Sigmoid colon (tissue), 7 donors: ENCODE results near the gene MED13L. TPM values are rescaled to one million over a fixed set of nuclear protein-coding genes. Genes with fewer than 3 reads are reported as not detected.

ENCODE experiments used
- DNase-seq: peaks from one replicate; pipeline ENCODE4 v3.0.0-alpha.2; 2019
- H3K27ac ChIP-seq, 4 donors: fragments of 200-600 bp; sonication (generic); one replicate each; pipeline ENCODE4 v1.5.1; 2016 to 2019; ENCODE audit warnings: mild to moderate bottlenecking in 1 of 4
- H3K27me3 ChIP-seq, 3 donors: fragments of 200-600 bp; sonication (generic); one replicate each; pipeline ENCODE4 v1.5.1; 2019; ENCODE audit warnings: mild to moderate bottlenecking in 1 of 3
- H3K36me3 ChIP-seq, 4 donors: fragments of 200-600 bp; sonication (generic); one replicate each; pipeline ENCODE4 v1.5.1; 2016 to 2019
- H3K4me1 ChIP-seq, 4 donors: fragments of 200-600 bp; sonication (generic); one replicate each; pipeline ENCODE4 v1.5.1; 2017 to 2019
- H3K4me3 ChIP-seq, 4 donors: fragments of 200-600 bp; sonication (generic); one replicate each; pipeline ENCODE4 v1.5.1; 2017 to 2019; ENCODE audit warnings: mild to moderate bottlenecking in 2 of 4, moderate library complexity in 1 of 4
- H3K9me3 ChIP-seq, 4 donors: fragments of 200-600 bp in 3 of 4; sonication (generic) in 3 of 4; one replicate each; pipeline versions ENCODE4 v1.5.1 to v1.6.1; 2013 to 2019
- EP300 ChIP-seq, 4 donors: sonication (generic); formaldehyde crosslinking; IDR thresholded peaks; one replicate each; pipeline ENCODE4 v1.6.1; 2017; ENCODE audit warnings: antibody characterized with exemption in 4 of 4
- POLR2A ChIP-seq, 2 donors: fragments of 450-650 bp; IDR thresholded peaks; one replicate each; pipeline ENCODE4 v1.6.1; 2016; ENCODE audit warnings: antibody characterized with exemption in 2 of 2, mild to moderate bottlenecking in 2 of 2, moderate library complexity in 2 of 2
- POLR2AphosphoS5 ChIP-seq, 4 donors: sonication (generic); formaldehyde crosslinking; IDR thresholded peaks; one replicate each; pipeline ENCODE4 v1.6.1; 2017; ENCODE audit warnings: antibody characterized with exemption in 4 of 4
- WGBS, 2 donors: extraction: QIAGEN DNeasy Blood & Tissue Kit; methylation state at CpG; one replicate each; pipeline ENCODE4 v1.1.7; 2013; 5-methylcytosine and 5-hydroxymethylcytosine counted together
- intact Hi-C: fragments of 100-400 bp; cut with DNase I; formaldehyde crosslinking; loops from one replicate; pipeline ENCODE4 v1.15.1; 2023
- polyA plus RNA-seq, 3 donors: library from polyadenylated mRNA; stranded (reverse); fragments of 200-250 nt; gene quantifications; one replicate each; pipeline ENCODE4 v1.2.3, GENCODE V29; 2013
- total RNA-seq, 4 donors: library from RNA; depleted of rRNA; stranded (reverse); fragments of >200 nt; gene quantifications; one replicate each; pipeline ENCODE4 v1.1.0, GENCODE V29; 2016
- TF ChIP-seq, protein P1 (sequence below), 4 experiments: fragments of 450-650 bp in 3 of 4; fragments of 200-600 bp in 1 of 4; IDR thresholded peaks; one replicate each; pipeline ENCODE4 v1.5.1; 2016 to 2019; ENCODE audit warnings: antibody characterized with exemption in 4 of 4, mild to moderate bottlenecking in 3 of 4, moderate library complexity in 2 of 4
- donor health status: healthy with polysubstance abuse.
- donor health status: Bipolar disorder and iron deficiency.
- donor health status: healthy.

The MED13L gene
- total and polyA plus RNA-seq, 7 donors, result 12.5 to 246 (median 151) TPM

DNA sequence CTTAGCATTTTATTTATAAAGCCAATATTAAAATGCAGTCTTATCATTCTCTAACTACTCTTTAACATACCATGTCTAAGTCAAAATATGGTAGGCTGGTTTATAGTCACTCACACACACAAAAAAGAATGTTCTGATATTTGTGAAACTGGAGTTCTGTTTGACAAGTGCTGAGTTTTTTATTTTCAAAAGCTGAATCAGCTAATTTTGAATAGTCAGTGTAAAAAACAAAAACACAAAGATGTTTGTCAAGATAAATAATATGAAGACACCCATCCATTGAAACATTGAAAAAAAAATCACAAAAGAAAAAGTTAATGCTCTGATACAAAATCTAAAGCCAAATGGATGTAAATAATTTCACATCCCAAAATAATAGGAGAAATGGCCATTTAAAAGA is 231.5 kb downstream of the MED13L start:
- Histone ChIP-seq H3K36me3 (no peaks in the 10 kb centered on the region), H3K4me1 (peaks cover 0 to 64% (median 52%) of the 10 kb centered on the region in 4 donors), H3K27ac (no peak overlapping the region), H3K9me3 (no peaks in the 10 kb centered on the region), H3K27me3 (no peaks in the 10 kb centered on the region), H3K4me3 (no peak overlapping the region)
- intact Hi-C loops, result no loop called here
- no peak for DNase-seq
- TF ChIP-seq EP300 (IDR thresholded peaks at IDR 0.05) (no peak), POLR2A (IDR thresholded peaks at IDR 0.05) (no peak), POLR2AphosphoS5 (IDR thresholded peaks at IDR 0.05) (no peak)
- TF ChIP-seq, protein P1, sequence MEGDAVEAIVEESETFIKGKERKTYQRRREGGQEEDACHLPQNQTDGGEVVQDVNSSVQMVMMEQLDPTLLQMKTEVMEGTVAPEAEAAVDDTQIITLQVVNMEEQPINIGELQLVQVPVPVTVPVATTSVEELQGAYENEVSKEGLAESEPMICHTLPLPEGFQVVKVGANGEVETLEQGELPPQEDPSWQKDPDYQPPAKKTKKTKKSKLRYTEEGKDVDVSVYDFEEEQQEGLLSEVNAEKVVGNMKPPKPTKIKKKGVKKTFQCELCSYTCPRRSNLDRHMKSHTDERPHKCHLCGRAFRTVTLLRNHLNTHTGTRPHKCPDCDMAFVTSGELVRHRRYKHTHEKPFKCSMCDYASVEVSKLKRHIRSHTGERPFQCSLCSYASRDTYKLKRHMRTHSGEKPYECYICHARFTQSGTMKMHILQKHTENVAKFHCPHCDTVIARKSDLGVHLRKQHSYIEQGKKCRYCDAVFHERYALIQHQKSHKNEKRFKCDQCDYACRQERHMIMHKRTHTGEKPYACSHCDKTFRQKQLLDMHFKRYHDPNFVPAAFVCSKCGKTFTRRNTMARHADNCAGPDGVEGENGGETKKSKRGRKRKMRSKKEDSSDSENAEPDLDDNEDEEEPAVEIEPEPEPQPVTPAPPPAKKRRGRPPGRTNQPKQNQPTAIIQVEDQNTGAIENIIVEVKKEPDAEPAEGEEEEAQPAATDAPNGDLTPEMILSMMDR (IDR thresholded peaks at IDR 0.05), result no peak

DNA sequence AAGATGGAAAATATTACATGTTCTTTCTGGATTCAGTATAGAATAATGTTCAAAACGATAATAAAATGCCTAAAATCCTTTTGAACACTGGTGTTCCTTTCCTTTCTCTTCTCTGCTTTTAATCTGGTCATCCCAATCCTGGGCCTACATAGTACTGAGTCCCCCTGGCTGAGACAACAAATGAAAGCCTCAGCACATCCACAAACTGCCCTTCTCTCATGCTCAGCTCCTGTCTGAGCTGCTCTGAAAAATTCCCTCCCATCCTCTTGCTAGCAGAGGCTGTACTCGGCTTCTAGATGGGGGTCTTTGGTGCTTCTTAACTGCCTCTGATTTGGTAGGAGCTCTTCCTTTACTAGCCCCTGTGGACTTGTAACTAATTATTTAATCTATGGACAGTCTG is 232.3 kb downstream of the MED13L start:
- no peaks in the 10 kb centered on the region for H3K36me3 ChIP-seq
- no peak overlapping the region for H3K27ac ChIP-seq
- intact Hi-C loops, result no loop called here
- TF ChIP-seq POLR2AphosphoS5 (IDR thresholded peaks at IDR 0.05) (no peak), POLR2A (IDR thresholded peaks at IDR 0.05) (no peak), EP300 (IDR thresholded peaks at IDR 0.05) (no peak)
- TF ChIP-seq, protein P1 (IDR thresholded peaks at IDR 0.05), result no peak
- H3K4me1 ChIP-seq, result peaks cover 0 to 57% (median 45%) of the 10 kb centered on the region in 4 donors
- no peaks in the 10 kb centered on the region for H3K27me3 ChIP-seq
- WGBS, 2 donors, result 93 to 94% methylated on average over 2 of the region's 2 CpGs
- H3K9me3 ChIP-seq, result no peaks in the 10 kb centered on the region
- H3K4me3 ChIP-seq, result no peak overlapping the region
- no peak for DNase-seq

DNA sequence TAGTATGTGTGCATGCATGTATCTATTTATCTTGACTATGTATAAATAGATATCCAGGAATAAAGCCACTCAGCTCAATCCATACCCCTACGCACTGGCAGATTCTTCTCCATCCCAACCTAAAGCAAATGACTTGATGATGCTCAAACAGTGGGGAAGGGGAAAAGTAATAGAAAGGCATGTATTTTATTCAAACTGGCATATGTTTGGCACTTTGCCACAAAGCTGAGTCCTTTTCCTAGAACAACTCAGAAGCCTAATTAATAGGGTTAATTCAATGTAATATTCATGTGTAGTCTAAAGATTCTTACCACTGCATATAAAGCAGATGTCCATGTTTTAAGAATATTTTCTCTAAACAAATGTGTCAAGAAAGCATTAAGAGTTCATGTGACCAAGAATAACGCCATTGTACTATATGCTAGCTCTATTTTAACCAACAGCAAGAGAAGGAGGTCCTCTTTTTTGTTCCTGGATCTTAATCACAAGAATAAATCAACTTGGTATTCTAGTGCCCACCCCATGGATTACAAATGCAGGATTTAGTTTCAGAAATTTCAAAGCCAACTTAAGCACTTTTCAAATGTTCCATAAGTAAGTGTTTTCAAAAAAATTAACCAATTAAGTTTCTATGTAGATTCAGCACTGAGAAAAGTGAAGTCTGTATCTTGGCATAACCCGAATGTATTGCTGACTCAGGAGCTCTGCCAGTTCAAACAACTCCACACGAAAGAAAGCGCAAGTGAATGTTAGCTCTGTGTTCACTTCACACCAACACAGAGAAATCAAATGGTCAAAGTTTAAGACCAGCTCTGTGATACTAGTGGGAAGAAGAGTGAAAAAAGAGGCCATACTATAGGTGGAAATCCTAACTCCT is 233.6 kb downstream of the MED13L start:
- no peaks in the 10 kb centered on the region for H3K36me3 ChIP-seq
- H3K9me3 ChIP-seq, result no peaks in the 10 kb centered on the region
- no peak for DNase-seq
- no peaks in the 10 kb centered on the region for H3K27me3 ChIP-seq
- peaks cover 0 to 47% (median 33%) of the 10 kb centered on the region in 4 donors for H3K4me1 ChIP-seq
- H3K27ac ChIP-seq, result no peak overlapping the region
- no peak for TF ChIP-seq EP300 (IDR thresholded peaks at IDR 0.05)
- no peak for TF ChIP-seq POLR2AphosphoS5 (IDR thresholded peaks at IDR 0.05)
- TF ChIP-seq POLR2A (IDR thresholded peaks at IDR 0.05), result no peak
- TF ChIP-seq, protein P1 (IDR thresholded peaks at IDR 0.05), result no peak
- intact Hi-C loops, result no loop called here
- WGBS, 2 donors, result 49 to 75% methylated on average over 5 of the region's 5 CpGs
- no peak overlapping the region for H3K4me3 ChIP-seq

DNA sequence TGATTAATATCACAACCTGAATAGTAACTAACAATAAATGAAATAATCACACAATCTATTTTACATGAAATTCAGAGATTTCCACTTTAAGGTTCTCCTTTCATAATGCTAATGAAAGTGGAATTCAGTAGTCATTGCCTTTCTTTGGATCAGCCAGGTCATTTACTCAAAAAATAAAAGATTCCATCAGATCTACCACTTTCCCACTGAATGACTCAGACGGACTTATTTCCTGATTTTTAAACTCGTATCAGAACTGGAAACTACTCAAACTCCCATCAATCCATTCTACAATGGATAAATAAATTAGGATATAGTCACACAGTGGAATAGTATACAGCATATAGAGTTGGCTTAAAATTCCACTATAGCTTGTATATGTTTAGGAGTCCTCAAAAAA is 237.1 kb downstream of the MED13L start:
- WGBS, 2 donors, result 81 to 90% methylated on average over 2 of the region's 2 CpGs
- intact Hi-C loops, result no loop called here
- Histone ChIP-seq H3K36me3 (no peaks in the 10 kb centered on the region), H3K4me3 (no peak overlapping the region), H3K9me3 (no peaks in the 10 kb centered on the region), H3K27me3 (no peaks in the 10 kb centered on the region), H3K27ac (no peak overlapping the region), H3K4me1 (peaks cover 0 to 48% (median 32%) of the 10 kb centered on the region in 4 donors)
- TF ChIP-seq EP300 (IDR thresholded peaks at IDR 0.05) (no peak), POLR2A (IDR thresholded peaks at IDR 0.05) (no peak), POLR2AphosphoS5 (IDR thresholded peaks at IDR 0.05) (no peak)
- TF ChIP-seq, protein P1 (IDR thresholded peaks at IDR 0.05), result no peak
- no peak for DNase-seq
